Measurements from ENCODE around the gene SDR39U1. TPM values are rescaled to one million over a fixed set of nuclear protein-coding genes. Genes with fewer than 3 reads are reported as not detected.

The SDR39U1 gene
- polyA plus RNA-seq, 1 donor from 2014 or later = 142 TPM

GRCh38 chr14:24426150-24426911 lies 16.2 kb downstream of the SDR39U1 start:
- TF ChIP-seq POLR2AphosphoS5 (IDR thresholded peaks at IDR 0.05) (no peak), MXI1 (conservative IDR thresholded peaks at IDR 0.05; ENCODE audit: poor library complexity, severe bottlenecking) (no peak), CTCF (IDR thresholded peaks at IDR 0.05; ENCODE audit: poor library complexity, severe bottlenecking) (no peak), EP300 (conservative IDR thresholded peaks at IDR 0.05; ENCODE audit: poor library complexity, severe bottlenecking) (no peak), EZH2 (IDR thresholded peaks at IDR 0.05; ENCODE audit: borderline replicate concordance, insufficient read depth, low read length, poor library complexity, severe bottlenecking) (no peak), RAD21 (conservative IDR thresholded peaks at IDR 0.05) (no peak), REST (IDR thresholded peaks at IDR 0.05; ENCODE audit: borderline replicate concordance) (no peak), TAF1 (IDR thresholded peaks at IDR 0.05; ENCODE audit: low read depth) (no peak), SMC3 (conservative IDR thresholded peaks at IDR 0.05; ENCODE audit: poor library complexity) (no peak)
- Histone ChIP-seq H3K4me2 (ENCODE audit: low read length) (no peak overlapping the region), H3K9ac (ENCODE audit: low read length) (no peak overlapping the region), H3K79me2 (replicated peaks; ENCODE audit: insufficient read depth, low read length) (no peaks in the 10 kb centered on the region), H3K4me3 (ENCODE audit: low read length) (no peak overlapping the region), H2AFZ (ENCODE audit: low read depth, low read length) (no peak overlapping the region), H3K9me3 (ENCODE audit: low read length) (no peaks in the 10 kb centered on the region), H3K27me3 (ENCODE audit: insufficient read depth, low read depth, low read length) (peaks cover 9% of the 10 kb centered on the region), H3F3A (ENCODE audit: insufficient read depth, low read length, poor library complexity, severe bottlenecking) (no peaks in the 10 kb centered on the region), H3K9me2 (ENCODE audit: insufficient read depth, low read length) (no peaks in the 10 kb centered on the region), H3K27ac (ENCODE audit: low read length) (no peak overlapping the region), H3K36me3 (ENCODE audit: insufficient read depth, low read length) (no peaks in the 10 kb centered on the region), H4K20me1 (ENCODE audit: insufficient read depth) (no peaks in the 10 kb centered on the region)

- Histone ChIP-seq H3K9ac (ENCODE audit: low read length) (no peak overlapping the region), H3K9me3 (ENCODE audit: low read length) (no peaks in the 10 kb centered on the region), H3K9me2 (ENCODE audit: insufficient read depth, low read length) (no peaks in the 10 kb centered on the region), H3K4me3 (ENCODE audit: low read length) (no peak overlapping the region), H2AFZ (ENCODE audit: low read depth, low read length) (no peak overlapping the region), H3K36me3 (ENCODE audit: insufficient read depth, low read length) (no peaks in the 10 kb centered on the region), H3K27ac (ENCODE audit: low read length) (no peak overlapping the region), H3F3A (ENCODE audit: insufficient read depth, low read length, poor library complexity, severe bottlenecking) (no peaks in the 10 kb centered on the region), H3K79me2 (replicated peaks; ENCODE audit: insufficient read depth, low read length) (no peaks in the 10 kb centered on the region), H3K4me2 (ENCODE audit: low read length) (no peak overlapping the region), H3K27me3 (ENCODE audit: insufficient read depth, low read depth, low read length) (peaks cover 9% of the 10 kb centered on the region), H4K20me1 (ENCODE audit: insufficient read depth) (no peaks in the 10 kb centered on the region)
- no peak for TF ChIP-seq POLR2AphosphoS5 (IDR thresholded peaks at IDR 0.05)
- TF ChIP-seq EP300 (conservative IDR thresholded peaks at IDR 0.05; ENCODE audit: poor library complexity, severe bottlenecking) = no peak
- no peak for TF ChIP-seq MXI1 (conservative IDR thresholded peaks at IDR 0.05; ENCODE audit: poor library complexity, severe bottlenecking)
- no peak for TF ChIP-seq REST (IDR thresholded peaks at IDR 0.05; ENCODE audit: borderline replicate concordance)
- TF ChIP-seq CTCF (IDR thresholded peaks at IDR 0.05; ENCODE audit: poor library complexity, severe bottlenecking) = no peak
- no peak for TF ChIP-seq RAD21 (conservative IDR thresholded peaks at IDR 0.05)
- TF ChIP-seq TAF1 (IDR thresholded peaks at IDR 0.05; ENCODE audit: low read depth) = no peak
- no peak for TF ChIP-seq EZH2 (IDR thresholded peaks at IDR 0.05; ENCODE audit: borderline replicate concordance, insufficient read depth, low read length, poor library complexity, severe bottlenecking)
- no peak for TF ChIP-seq SMC3 (conservative IDR thresholded peaks at IDR 0.05; ENCODE audit: poor library complexity)
Observed at GRCh38 chr14:24425704-24426103, 16.9 kb downstream of the SDR39U1 start.

Measured in neural cell (in vitro differentiated cells).